Stimulated activated CD8-positive, alpha-beta memory T cell treated with anti-CD3 and anti-CD28 coated beads, Interleukin-15, amount 100 ng/mL, for 48 hours (primary cell): ENCODE measurements around the gene PAQR9.

ENCODE experiments used
- DNase-seq, 2 donors: peaks; one replicate each; pipeline ENCODE4 v3.0.0-alpha.2; 2020; ENCODE audit warnings: low read depth in 2 of 2

The PAQR9 gene

GRCh38 chr3:142915636-142916035 lies 47.8 kb downstream of the PAQR9 start:
- no peak for DNase-seq

GRCh38 chr3:142914286-142914811 lies 49.1 kb downstream of the PAQR9 start:
- no peak for DNase-seq

GRCh38 chr3:142913432-142913831 lies 50.0 kb downstream of the PAQR9 start:
- DNase-seq, result no peak

GRCh38 chr3:142912402-142913172 lies 50.9 kb downstream of the PAQR9 start:
- no peak for DNase-seq
